WTC11 (cell line): Measurements from ENCODE around the gene SUPT3H. TPM values are rescaled to one million over a fixed set of nuclear protein-coding genes. Genes with fewer than 3 reads are reported as not detected.
"Not testable (repeated sequence)": the region's sequence is repeated elsewhere in the genome, so short reads cannot be mapped to it uniquely, and the experiment has no call there.

Experiments used
- ATAC-seq: fragments of 200-7000 bp; cut with Tn5 transposase; 2 replicates; pipeline ENCODE4 v1.10.0; 2021; ENCODE audit warnings: mild to moderate bottlenecking, moderate library complexity
- CTCF ChIA-PET: fragments of 300-600 bp; sonication (Branson Sonifier 250); formaldehyde crosslinking; loops from one replicate; lab custom pipeline; 2021; ENCODE audit warnings: antibody characterized with exemption; lab: Charles Lee
- POLR2A ChIA-PET: fragments of 350-600 bp; sonication (Branson Sonifier 250); formaldehyde crosslinking; loops from one replicate; lab custom pipeline; 2021; ENCODE audit warnings: antibody characterized with exemption; lab: Charles Lee
- DNase-seq: peaks from one replicate; pipeline ENCODE4 v3.0.0; 2021; ENCODE audit warnings: low spot score
- H3K27ac Mint-ChIP-seq: 2 replicates; pipeline ENCODE4 v1.8.0; 2021; ENCODE audit warnings: mixed read lengths
- H3K27me3 Mint-ChIP-seq: 2 replicates; pipeline ENCODE4 v1.8.0; 2021; ENCODE audit warnings: low read depth, mild to moderate bottlenecking, moderate library complexity, mixed read lengths
- H3K36me3 Mint-ChIP-seq: 2 replicates; pipeline ENCODE4 v1.8.0; 2021; ENCODE audit warnings: mixed read lengths
- H3K4me1 Mint-ChIP-seq: 2 replicates; pipeline ENCODE4 v1.8.0; 2022; ENCODE audit warnings: mixed read lengths
- H3K4me3 Mint-ChIP-seq: 2 replicates; pipeline ENCODE4 v1.8.0; 2021; ENCODE audit warnings: mild to moderate bottlenecking, moderate library complexity, mixed read lengths
- H3K9me3 Mint-ChIP-seq: 2 replicates; pipeline ENCODE4 v1.8.0; 2021; ENCODE audit warnings: mixed read lengths
- CBFB ChIP-seq: sonication (generic); formaldehyde crosslinking; IDR thresholded peaks from 2 replicates; pipeline ENCODE4 v1.8.1; 2022; ENCODE audit warnings: mild to moderate bottlenecking, low read depth, missing genetic modification reagents
- SMAD3 ChIP-seq: sonication (generic); formaldehyde crosslinking; IDR thresholded peaks from 2 replicates; pipeline ENCODE4 v1.8.0; 2022; ENCODE audit warnings: missing genetic modification reagents, mild to moderate bottlenecking, borderline replicate concordance
- ZNF219 ChIP-seq: sonication (generic); formaldehyde crosslinking; IDR thresholded peaks from 2 replicates; pipeline ENCODE4 v1.8.0; 2023; ENCODE audit warnings: missing genetic modification reagents, mild to moderate bottlenecking, borderline replicate concordance
- total RNA-seq: library from RNA; stranded (reverse); gene quantifications from 3 replicates; pipeline ENCODE4 v1.2.3, GENCODE V29; 2021
- TF ChIP-seq, protein P1 (sequence below): sonication (generic); formaldehyde crosslinking; IDR thresholded peaks from 2 replicates; pipeline ENCODE4 v1.8.1; 2023; ENCODE audit warnings: mild to moderate bottlenecking, missing genetic modification reagents, borderline replicate concordance
- TF ChIP-seq, protein P2 (sequence below): sonication (generic); formaldehyde crosslinking; conservative IDR thresholded peaks from 2 replicates; pipeline ENCODE4 v1.8.1; 2023; ENCODE audit warnings: mild to moderate bottlenecking, low read depth, missing genetic modification reagents, moderate library complexity
- TF ChIP-seq, protein P3 (sequence below): sonication (generic); formaldehyde crosslinking; IDR thresholded peaks from 2 replicates; pipeline ENCODE4 v1.8.1; 2022; ENCODE audit warnings: missing genetic modification reagents, borderline replicate concordance
- TF ChIP-seq, protein P4 (sequence below): sonication (generic); formaldehyde crosslinking; IDR thresholded peaks from 2 replicates; pipeline ENCODE4 v1.8.0; 2022; ENCODE audit warnings: mild to moderate bottlenecking, missing genetic modification reagents

Gene SUPT3H
- total RNA-seq, 1 experiment from 2014 or later, result 15.3 TPM

DNA sequence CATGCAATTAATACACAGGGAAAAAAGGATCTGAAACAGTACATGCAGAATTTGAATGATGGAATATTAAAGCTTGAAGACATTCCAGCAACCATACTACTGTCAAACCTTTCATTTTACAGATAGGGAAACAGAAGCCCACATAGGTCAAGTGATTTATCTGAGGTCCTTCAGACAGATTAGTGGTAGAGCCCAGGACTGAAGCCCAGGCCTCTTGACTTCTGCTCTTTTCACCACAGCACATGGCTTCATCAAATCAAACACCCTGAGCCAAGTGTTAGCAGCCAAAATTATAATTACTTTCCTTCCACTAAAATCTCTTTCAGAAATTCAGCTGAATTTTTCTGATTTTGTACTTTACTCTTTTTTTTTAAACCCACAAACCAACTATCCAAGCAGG is 485.2 kb downstream of the SUPT3H start (continued):
- TF ChIP-seq, protein P1, sequence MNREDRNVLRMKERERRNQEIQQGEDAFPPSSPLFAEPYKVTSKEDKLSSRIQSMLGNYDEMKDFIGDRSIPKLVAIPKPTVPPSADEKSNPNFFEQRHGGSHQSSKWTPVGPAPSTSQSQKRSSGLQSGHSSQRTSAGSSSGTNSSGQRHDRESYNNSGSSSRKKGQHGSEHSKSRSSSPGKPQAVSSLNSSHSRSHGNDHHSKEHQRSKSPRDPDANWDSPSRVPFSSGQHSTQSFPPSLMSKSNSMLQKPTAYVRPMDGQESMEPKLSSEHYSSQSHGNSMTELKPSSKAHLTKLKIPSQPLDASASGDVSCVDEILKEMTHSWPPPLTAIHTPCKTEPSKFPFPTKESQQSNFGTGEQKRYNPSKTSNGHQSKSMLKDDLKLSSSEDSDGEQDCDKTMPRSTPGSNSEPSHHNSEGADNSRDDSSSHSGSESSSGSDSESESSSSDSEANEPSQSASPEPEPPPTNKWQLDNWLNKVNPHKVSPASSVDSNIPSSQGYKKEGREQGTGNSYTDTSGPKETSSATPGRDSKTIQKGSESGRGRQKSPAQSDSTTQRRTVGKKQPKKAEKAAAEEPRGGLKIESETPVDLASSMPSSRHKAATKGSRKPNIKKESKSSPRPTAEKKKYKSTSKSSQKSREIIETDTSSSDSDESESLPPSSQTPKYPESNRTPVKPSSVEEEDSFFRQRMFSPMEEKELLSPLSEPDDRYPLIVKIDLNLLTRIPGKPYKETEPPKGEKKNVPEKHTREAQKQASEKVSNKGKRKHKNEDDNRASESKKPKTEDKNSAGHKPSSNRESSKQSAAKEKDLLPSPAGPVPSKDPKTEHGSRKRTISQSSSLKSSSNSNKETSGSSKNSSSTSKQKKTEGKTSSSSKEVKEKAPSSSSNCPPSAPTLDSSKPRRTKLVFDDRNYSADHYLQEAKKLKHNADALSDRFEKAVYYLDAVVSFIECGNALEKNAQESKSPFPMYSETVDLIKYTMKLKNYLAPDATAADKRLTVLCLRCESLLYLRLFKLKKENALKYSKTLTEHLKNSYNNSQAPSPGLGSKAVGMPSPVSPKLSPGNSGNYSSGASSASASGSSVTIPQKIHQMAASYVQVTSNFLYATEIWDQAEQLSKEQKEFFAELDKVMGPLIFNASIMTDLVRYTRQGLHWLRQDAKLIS (CRISPR knock-in tag), result no peak
- TF ChIP-seq, protein P2, sequence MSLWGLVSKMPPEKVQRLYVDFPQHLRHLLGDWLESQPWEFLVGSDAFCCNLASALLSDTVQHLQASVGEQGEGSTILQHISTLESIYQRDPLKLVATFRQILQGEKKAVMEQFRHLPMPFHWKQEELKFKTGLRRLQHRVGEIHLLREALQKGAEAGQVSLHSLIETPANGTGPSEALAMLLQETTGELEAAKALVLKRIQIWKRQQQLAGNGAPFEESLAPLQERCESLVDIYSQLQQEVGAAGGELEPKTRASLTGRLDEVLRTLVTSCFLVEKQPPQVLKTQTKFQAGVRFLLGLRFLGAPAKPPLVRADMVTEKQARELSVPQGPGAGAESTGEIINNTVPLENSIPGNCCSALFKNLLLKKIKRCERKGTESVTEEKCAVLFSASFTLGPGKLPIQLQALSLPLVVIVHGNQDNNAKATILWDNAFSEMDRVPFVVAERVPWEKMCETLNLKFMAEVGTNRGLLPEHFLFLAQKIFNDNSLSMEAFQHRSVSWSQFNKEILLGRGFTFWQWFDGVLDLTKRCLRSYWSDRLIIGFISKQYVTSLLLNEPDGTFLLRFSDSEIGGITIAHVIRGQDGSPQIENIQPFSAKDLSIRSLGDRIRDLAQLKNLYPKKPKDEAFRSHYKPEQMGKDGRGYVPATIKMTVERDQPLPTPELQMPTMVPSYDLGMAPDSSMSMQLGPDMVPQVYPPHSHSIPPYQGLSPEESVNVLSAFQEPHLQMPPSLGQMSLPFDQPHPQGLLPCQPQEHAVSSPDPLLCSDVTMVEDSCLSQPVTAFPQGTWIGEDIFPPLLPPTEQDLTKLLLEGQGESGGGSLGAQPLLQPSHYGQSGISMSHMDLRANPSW (CRISPR knock-in tag), result no peak
- TF ChIP-seq CBFB, result no peak

DNA sequence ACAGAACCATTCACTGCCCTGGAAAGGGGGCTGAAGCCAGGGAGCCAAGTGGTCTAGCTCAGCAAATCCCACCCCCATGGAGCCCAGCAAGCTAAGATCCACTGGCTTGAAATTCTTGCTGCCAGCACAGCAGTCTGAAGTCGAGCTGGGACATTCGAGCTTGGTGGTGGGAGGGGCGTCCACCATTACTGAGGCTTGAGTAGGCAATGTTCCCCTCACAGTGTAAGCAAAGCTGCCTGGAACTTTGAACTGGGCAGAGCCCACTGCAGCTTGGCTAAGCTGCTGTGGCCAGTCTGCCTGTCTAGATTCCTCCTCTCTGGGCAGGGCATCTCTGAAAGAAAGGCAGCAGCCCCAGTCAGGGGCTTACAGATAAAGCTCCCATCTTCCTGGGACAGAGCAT is 498.7 kb downstream of the SUPT3H start:
- H3K27me3 Mint-ChIP-seq, DNase-seq, ATAC-seq, POLR2A ChIA-PET, H3K27ac Mint-ChIP-seq, H3K4me3 Mint-ChIP-seq, H3K4me1 Mint-ChIP-seq: not testable (repeated sequence)
- CTCF ChIA-PET, result interaction anchor here (0.6 kb wide), 1 partner anchor 295 kb away, joined by 6 read pairs; no protein-coding TSS in a partner anchor
- H3K36me3 Mint-ChIP-seq, result peaks cover 35% of the 10 kb centered on the region
- H3K9me3 Mint-ChIP-seq, result peaks cover 39% of the 10 kb centered on the region

DNA sequence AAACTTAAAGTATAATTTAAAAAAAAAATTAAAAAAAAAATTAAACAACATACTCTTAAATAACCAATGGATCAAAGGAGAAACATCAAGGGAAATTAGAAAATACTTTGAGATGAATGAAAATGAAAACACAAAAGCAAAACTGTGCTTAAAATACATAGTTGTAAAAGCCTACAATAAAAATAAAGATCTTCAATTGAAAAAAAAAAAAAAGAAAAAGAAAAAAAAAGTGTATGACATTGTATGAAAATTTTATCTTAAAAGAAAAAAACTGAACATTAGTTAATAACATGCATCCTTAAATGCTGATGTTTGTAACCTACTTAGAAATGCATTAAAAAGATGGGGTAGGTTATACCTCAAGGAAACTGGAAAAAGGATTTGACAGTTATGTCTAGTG is 501.1 kb downstream of the SUPT3H start:
- H3K27me3 Mint-ChIP-seq, H3K4me1 Mint-ChIP-seq, H3K27ac Mint-ChIP-seq, H3K4me3 Mint-ChIP-seq, CTCF ChIA-PET, ATAC-seq, DNase-seq: not testable (repeated sequence)
- POLR2A ChIA-PET, result interaction anchor here (0.6 kb wide), 1 partner anchor 469 kb away, joined by 5 read pairs; no protein-coding TSS in a partner anchor
- Mint-ChIP-seq H3K9me3 (peaks cover 14% of the 10 kb centered on the region), H3K36me3 (peaks cover 11% of the 10 kb centered on the region)

DNA sequence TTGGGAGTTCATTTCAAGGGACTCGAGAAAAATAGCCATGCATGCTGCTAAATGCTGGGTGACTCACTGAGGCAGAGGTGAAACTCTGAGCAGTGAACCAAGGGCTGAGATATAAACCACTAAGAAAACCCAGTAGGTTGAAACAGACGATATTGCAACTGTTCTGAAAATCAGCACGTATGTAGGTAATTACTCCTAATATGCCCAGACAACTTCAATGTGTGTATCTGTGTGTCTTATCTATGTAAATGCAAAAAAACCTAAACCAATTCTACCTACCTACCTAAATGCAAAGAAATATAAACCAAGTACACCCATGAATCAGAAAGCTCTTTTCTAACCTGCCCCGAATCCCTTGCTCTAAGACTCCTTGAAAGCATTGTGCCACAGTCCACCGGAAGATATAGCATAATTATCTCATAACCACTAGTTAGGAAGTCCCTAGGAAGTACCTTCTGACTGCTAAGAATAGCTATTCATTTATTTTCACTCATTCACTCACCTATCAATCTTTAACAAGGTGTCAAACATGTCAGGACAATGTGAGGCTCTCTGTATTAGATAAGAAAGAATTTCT is 508.3 kb downstream of the SUPT3H start:
- ATAC-seq (no peak), DNase-seq (no peak)
- Mint-ChIP-seq H3K27ac (no peak overlapping the region), H3K4me1 (peaks cover 3% of the 10 kb centered on the region; the same call in 1 of the 2 replicates), H3K36me3 (peaks cover 21% of the 10 kb centered on the region), H3K9me3 (peaks cover 22% of the 10 kb centered on the region), H3K4me3 (no peak overlapping the region), H3K27me3 (no peaks in the 10 kb centered on the region)
- ChIA-PET POLR2A (no interaction called here), CTCF (no interaction called here)
- TF ChIP-seq ZNF219 (CRISPR knock-in tag) (no peak), SMAD3 (CRISPR knock-in tag) (no peak)
- TF ChIP-seq, protein P3, sequence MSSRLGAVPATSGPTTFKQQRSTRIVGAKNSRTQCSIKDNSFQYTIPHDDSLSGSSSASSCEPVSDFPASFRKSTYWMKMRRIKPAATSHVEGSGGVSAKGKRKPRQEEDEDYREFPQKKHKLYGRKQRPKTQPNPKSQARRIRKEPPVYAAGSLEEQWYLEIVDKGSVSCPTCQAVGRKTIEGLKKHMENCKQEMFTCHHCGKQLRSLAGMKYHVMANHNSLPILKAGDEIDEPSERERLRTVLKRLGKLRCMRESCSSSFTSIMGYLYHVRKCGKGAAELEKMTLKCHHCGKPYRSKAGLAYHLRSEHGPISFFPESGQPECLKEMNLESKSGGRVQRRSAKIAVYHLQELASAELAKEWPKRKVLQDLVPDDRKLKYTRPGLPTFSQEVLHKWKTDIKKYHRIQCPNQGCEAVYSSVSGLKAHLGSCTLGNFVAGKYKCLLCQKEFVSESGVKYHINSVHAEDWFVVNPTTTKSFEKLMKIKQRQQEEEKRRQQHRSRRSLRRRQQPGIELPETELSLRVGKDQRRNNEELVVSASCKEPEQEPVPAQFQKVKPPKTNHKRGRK (CRISPR knock-in tag), result no peak
- TF ChIP-seq, protein P4, sequence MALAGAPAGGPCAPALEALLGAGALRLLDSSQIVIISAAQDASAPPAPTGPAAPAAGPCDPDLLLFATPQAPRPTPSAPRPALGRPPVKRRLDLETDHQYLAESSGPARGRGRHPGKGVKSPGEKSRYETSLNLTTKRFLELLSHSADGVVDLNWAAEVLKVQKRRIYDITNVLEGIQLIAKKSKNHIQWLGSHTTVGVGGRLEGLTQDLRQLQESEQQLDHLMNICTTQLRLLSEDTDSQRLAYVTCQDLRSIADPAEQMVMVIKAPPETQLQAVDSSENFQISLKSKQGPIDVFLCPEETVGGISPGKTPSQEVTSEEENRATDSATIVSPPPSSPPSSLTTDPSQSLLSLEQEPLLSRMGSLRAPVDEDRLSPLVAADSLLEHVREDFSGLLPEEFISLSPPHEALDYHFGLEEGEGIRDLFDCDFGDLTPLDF (CRISPR knock-in tag), result no peak
